Chondrocyte (in vitro differentiated cells): ENCODE measurements around the gene RGS7. TPM values are rescaled to one million over a fixed set of nuclear protein-coding genes. Genes with fewer than 3 reads are reported as not detected.
"Not testable (repeated sequence)": the region's sequence is repeated elsewhere in the genome, so short reads cannot be mapped to it uniquely, and the experiment has no call there.

Source experiments
- DNase-seq: peaks from one replicate; pipeline ENCODE4 v3.0.0; 2021; ENCODE audit warnings: mixed read lengths, low spot score
- H3K27ac Mint-ChIP-seq: one replicate; pipeline ENCODE4 v1.8.0; 2021; ENCODE audit warnings: mild to moderate bottlenecking, moderate library complexity, mixed read lengths; ENCODE audit not compliant: unreplicated experiment
- H3K27me3 Mint-ChIP-seq: 2 replicates; pipeline ENCODE4 v1.8.0; 2021; ENCODE audit warnings: low read depth, mixed read lengths
- H3K36me3 Mint-ChIP-seq: 2 replicates; pipeline ENCODE4 v1.8.0; 2021; ENCODE audit warnings: low read depth, mixed read lengths
- H3K4me1 Mint-ChIP-seq: 2 replicates; pipeline ENCODE4 v1.8.0; 2021; ENCODE audit warnings: low read depth, mild to moderate bottlenecking, mixed read lengths
- H3K4me3 Mint-ChIP-seq: one replicate; pipeline ENCODE4 v1.8.0; 2021; ENCODE audit warnings: mild to moderate bottlenecking, moderate library complexity, mixed read lengths; ENCODE audit not compliant: unreplicated experiment
- H3K9me3 Mint-ChIP-seq: 2 replicates; pipeline ENCODE4 v1.8.0; 2021; ENCODE audit warnings: low read depth, mixed read lengths
- CTCF ChIP-seq: fragments of 200-600 bp; sonication (generic); IDR thresholded peaks from 2 replicates; pipeline ENCODE4 v1.5.0; 2021; ENCODE audit warnings: antibody characterized with exemption, mild to moderate bottlenecking, moderate library complexity
- total RNA-seq: library from RNA; stranded (reverse); gene quantifications from 3 replicates; pipeline ENCODE4 v1.2.1, GENCODE V29; 2021

Gene RGS7
- total RNA-seq, 1 donor from 2014 or later = 3.9 TPM

DNA sequence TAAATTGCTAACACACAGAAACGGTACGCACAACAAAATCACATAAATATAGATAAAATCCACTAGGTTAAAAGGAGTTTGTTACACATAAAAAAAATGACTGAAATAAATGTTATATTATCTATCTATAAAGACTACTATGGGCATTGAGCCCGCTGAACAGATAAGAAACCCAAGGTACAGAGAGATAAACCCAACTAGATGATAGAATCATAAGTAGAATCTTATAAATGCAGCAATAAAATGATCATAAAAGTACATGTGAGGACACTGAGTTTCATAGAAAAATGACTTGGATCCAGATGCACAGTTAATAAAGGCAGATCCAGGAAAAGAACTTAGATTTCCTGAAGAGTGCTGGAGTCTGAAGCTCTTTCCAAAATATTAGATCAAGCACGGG lies 128.7 kb downstream of the RGS7 start:
- H3K27ac Mint-ChIP-seq = no peak overlapping the region
- H3K4me3 Mint-ChIP-seq = no peak overlapping the region
- H3K27me3 Mint-ChIP-seq = no peaks in the 10 kb centered on the region
- peaks cover 12% of the 10 kb centered on the region for H3K4me1 Mint-ChIP-seq
- no peak for DNase-seq
- no peak for TF ChIP-seq CTCF
- no peaks in the 10 kb centered on the region for H3K9me3 Mint-ChIP-seq
- no peaks in the 10 kb centered on the region for H3K36me3 Mint-ChIP-seq

DNA sequence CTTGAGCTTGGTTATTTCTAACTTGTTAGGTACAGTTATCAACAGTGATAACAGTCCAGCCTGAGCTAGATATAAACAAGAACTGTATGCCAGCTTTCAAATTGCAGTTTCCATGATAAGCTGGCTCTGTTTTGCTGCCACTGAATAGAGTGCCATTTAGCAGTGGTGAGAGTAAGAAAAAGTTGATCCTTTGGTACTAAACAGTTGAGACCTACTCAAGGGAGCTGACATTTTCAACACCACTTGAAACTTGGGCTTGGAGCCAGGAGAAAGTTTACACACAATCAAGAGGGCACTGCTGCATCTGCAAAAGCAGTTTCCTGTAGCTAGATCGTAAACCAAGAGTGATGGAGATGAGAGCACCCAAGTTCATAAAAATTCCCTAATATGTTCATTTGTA lies 131.3 kb downstream of the RGS7 start:
- Mint-ChIP-seq H3K36me3 (peaks cover 2% of the 10 kb centered on the region), H3K27ac (no peak overlapping the region), H3K4me3 (no peak overlapping the region), H3K9me3 (peaks cover 2% of the 10 kb centered on the region), H3K27me3 (no peaks in the 10 kb centered on the region), H3K4me1 (peaks cover 12% of the 10 kb centered on the region)
- no peak for TF ChIP-seq CTCF
- no peak for DNase-seq

DNA sequence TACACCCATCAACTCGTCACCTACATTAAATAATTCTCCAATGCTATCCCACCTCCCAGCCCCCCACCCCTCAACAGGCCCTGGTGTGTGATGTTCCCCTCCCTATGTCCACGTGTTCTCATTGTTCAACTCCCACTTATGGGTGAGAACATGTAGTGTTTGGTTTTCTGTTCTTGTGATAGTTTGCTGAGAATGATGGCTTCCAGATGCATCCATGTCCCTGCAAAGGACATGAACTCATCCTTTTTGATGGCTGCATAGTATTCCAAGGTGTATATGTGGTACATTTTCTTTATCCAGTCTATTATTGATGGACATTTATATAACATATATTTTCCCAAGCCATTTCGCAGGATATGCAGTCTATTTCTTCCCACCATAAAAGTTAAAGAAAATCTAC lies 132.8 kb downstream of the RGS7 start:
- H3K36me3 Mint-ChIP-seq, H3K4me3 Mint-ChIP-seq, DNase-seq, H3K27ac Mint-ChIP-seq, H3K9me3 Mint-ChIP-seq, H3K4me1 Mint-ChIP-seq, H3K27me3 Mint-ChIP-seq: not testable (repeated sequence)

DNA sequence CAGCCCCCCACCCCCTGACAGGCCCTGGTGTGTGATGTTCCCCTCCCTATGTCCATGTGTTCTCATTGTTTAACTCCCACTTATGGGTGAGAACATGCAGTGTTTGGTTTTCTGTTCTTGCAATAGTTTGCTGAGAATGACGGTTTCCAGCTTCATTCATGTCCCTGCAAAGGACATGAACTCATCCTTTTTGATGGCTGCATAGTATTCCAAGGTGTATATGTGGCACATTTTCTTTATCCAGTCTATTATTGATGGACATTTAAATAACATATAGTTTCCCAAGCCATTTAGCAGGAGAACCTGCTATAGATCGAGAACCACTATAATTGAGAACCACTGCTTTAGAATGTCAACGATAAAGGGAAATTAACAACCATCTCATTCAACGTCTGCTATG lies 134.2 kb downstream of the RGS7 start:
- H3K27ac Mint-ChIP-seq, H3K4me3 Mint-ChIP-seq, DNase-seq, H3K36me3 Mint-ChIP-seq, H3K4me1 Mint-ChIP-seq, H3K9me3 Mint-ChIP-seq, H3K27me3 Mint-ChIP-seq: not testable (repeated sequence)

DNA sequence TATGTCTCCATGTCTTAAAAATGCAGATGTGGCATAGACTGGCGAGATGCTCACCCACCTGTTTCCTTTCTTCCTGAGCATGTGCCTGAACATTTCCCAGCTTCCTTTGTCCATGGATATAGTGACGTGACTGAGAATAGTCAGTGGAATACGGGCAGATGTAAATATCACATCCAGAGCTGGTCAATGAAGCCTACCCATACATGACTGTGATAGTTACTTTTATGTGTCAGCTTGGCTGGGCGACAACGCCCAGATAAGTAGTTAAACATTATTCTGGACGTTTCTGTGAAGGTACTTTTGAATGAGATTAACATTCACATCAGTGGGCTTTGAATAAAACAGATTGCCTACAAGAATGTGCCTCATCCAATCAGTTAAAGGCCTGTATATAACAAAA lies 135.7 kb downstream of the RGS7 start:
- no peak for TF ChIP-seq CTCF
- Mint-ChIP-seq H3K4me1 (no peaks in the 10 kb centered on the region), H3K27ac (no peak overlapping the region), H3K27me3 (no peaks in the 10 kb centered on the region), H3K4me3 (no peak overlapping the region), H3K9me3 (peaks cover 2% of the 10 kb centered on the region), H3K36me3 (peaks cover 2% of the 10 kb centered on the region)
- DNase-seq = no peak

- not testable (repeated sequence) for H3K9me3 Mint-ChIP-seq, DNase-seq, H3K4me1 Mint-ChIP-seq, H3K4me3 Mint-ChIP-seq, H3K27me3 Mint-ChIP-seq, H3K27ac Mint-ChIP-seq, H3K36me3 Mint-ChIP-seq
These were observed 136.1 kb downstream of the RGS7 start for GRCh38 chr1:241220913-241221312.

- Mint-ChIP-seq H3K27me3 (no peaks in the 10 kb centered on the region), H3K4me1 (peaks cover 10% of the 10 kb centered on the region), H3K27ac (no peak overlapping the region), H3K4me3 (no peak overlapping the region), H3K36me3 (peaks cover 2% of the 10 kb centered on the region), H3K9me3 (peaks cover 2% of the 10 kb centered on the region)
- TF ChIP-seq CTCF = no peak
- no peak for DNase-seq
These were observed 137.6 kb downstream of the RGS7 start for GRCh38 chr1:241219449-241219848.
